Bronchial epithelial cell (primary cell): ENCODE data around the gene BDP1. TPM values are rescaled to one million over a fixed set of nuclear protein-coding genes. Genes with fewer than 3 reads are reported as not detected.
"Not testable (repeated sequence)": the region's sequence is repeated elsewhere in the genome, so short reads cannot be mapped to it uniquely, and the experiment has no call there.

Experiments used
- DNase-seq: peaks from one replicate; pipeline ENCODE4 v3.0.0-alpha.2; 2010; ENCODE audit warnings: low read depth
- FAIRE-seq: peaks from 2 replicates; lab custom pipeline; 2011; peaks lifted over from hg19 to GRCh38; lab: Jason Lieb, UNC
- H3K27me3 ChIP-seq: 2 replicates; pipeline ENCODE4 v1.5.1; 2011; ENCODE audit warnings: low read length; ENCODE audit not compliant: control insufficient read depth, insufficient read depth
- H3K36me3 ChIP-seq: 2 replicates; pipeline ENCODE4 v1.5.1; 2011; ENCODE audit warnings: low read length; ENCODE audit not compliant: control insufficient read depth, insufficient read depth
- H3K4me3 ChIP-seq: 2 replicates; pipeline ENCODE4 v1.5.1; 2011; ENCODE audit warnings: mild to moderate bottlenecking, low read depth, low read length, control low read depth
- total RNA-seq: library from RNA; depleted of rRNA; stranded (reverse); fragments of >200 nt; gene quantifications from 2 replicates; pipeline ENCODE4 v1.2.1, GENCODE V29; 2014
- TF ChIP-seq, protein P1 (sequence below): IDR thresholded peaks from 2 replicates; pipeline ENCODE4 v1.5.1; 2011; ENCODE audit warnings: mild to moderate bottlenecking, moderate library complexity, low read length, control low read depth, inconsistent platforms; ENCODE audit not compliant: insufficient read depth, severe bottlenecking

Gene BDP1
- total RNA-seq, 1 donor from 2014 or later, result 17.1 TPM

GRCh38 chr5:71445015-71445414, 10.4 kb upstream of the BDP1 start:
- not testable (repeated sequence) for DNase-seq, H3K36me3 ChIP-seq, H3K4me3 ChIP-seq, FAIRE-seq, H3K27me3 ChIP-seq

GRCh38 chr5:71445523-71446152, 9.8 kb upstream of the BDP1 start:
- not testable (repeated sequence) for H3K36me3 ChIP-seq, H3K27me3 ChIP-seq, DNase-seq, H3K4me3 ChIP-seq
- peak; percentile 62 for FAIRE-seq

- not testable (repeated sequence) for H3K36me3 ChIP-seq, H3K4me3 ChIP-seq, H3K27me3 ChIP-seq, DNase-seq, FAIRE-seq
These were observed 8.8 kb upstream of the BDP1 start for GRCh38 chr5:71446540-71447216.

- not testable (repeated sequence) for FAIRE-seq, H3K36me3 ChIP-seq, H3K4me3 ChIP-seq, H3K27me3 ChIP-seq
- TF ChIP-seq, protein P1, sequence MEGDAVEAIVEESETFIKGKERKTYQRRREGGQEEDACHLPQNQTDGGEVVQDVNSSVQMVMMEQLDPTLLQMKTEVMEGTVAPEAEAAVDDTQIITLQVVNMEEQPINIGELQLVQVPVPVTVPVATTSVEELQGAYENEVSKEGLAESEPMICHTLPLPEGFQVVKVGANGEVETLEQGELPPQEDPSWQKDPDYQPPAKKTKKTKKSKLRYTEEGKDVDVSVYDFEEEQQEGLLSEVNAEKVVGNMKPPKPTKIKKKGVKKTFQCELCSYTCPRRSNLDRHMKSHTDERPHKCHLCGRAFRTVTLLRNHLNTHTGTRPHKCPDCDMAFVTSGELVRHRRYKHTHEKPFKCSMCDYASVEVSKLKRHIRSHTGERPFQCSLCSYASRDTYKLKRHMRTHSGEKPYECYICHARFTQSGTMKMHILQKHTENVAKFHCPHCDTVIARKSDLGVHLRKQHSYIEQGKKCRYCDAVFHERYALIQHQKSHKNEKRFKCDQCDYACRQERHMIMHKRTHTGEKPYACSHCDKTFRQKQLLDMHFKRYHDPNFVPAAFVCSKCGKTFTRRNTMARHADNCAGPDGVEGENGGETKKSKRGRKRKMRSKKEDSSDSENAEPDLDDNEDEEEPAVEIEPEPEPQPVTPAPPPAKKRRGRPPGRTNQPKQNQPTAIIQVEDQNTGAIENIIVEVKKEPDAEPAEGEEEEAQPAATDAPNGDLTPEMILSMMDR, result peak; percentile 39
- peak; percentile 38 for DNase-seq
These were observed 8.1 kb upstream of the BDP1 start for GRCh38 chr5:71447218-71447808.

DNA sequence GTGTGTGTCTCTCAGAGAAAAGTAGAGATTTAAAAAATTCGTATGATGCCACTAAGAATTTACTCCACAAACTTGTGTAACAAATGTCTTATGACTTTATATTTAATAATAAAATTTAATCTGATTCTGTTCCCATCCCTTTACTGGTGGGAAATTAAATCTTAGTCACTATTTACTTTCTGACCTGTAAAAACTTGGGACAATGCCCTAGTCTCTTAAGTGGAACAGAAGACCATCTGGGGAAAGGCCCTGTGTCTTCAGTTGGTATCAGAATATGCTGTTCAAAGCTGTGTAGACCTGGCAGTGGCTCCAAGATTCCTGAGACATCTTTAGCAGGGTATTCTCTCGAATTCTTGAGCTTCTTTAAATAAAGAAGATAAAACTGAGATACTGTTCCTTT, 2.6 kb upstream of the BDP1 start:
- H3K36me3 ChIP-seq, result no peaks in the 10 kb centered on the region
- no peak for FAIRE-seq

DNA sequence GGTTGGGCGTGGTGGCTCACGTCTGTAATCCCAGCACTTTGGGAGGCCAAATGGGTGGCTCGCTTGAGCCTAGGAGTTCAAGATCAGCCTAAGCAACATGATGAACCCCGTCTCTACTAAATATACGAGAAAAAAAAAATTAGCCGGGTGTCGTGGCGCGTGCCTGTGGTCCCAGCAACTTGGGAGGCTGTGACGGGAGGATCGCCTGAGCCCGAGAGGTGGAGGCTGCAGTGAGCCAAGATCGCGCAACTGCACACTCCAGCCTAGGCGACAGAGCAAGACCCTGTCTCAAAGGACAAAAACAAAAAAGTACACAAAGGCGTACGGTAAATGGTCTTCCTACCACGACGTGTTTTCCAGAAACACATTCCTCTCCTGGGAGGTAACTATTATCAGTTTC, 538 bp upstream of the BDP1 start:
- FAIRE-seq (no peak), DNase-seq (no peak)
- Histone ChIP-seq H3K4me3 (no peak overlapping the region), H3K27me3 (no peaks in the 10 kb centered on the region), H3K36me3 (peaks cover 6% of the 10 kb centered on the region)
- TF ChIP-seq, protein P1, result no peak

More for the DNA sequence above, 2.6 kb upstream of the BDP1 start:
- DNase-seq, result no peak
- H3K27me3 ChIP-seq, result no peaks in the 10 kb centered on the region
- TF ChIP-seq, protein P1, result no peak
- no peak overlapping the region for H3K4me3 ChIP-seq

- FAIRE-seq (no peak), DNase-seq (peak; percentile 14)
- no peaks in the 10 kb centered on the region for H3K27me3 ChIP-seq
- peaks cover 6% of the 10 kb centered on the region for H3K36me3 ChIP-seq
- peak overlapping the region; percentile 90 for H3K4me3 ChIP-seq
- TF ChIP-seq, protein P1, result no peak
These were observed 902 bp downstream of the BDP1 start for GRCh38 chr5:71456362-71456743.
